ENCODE data around the gene CEBPA.

DNA sequence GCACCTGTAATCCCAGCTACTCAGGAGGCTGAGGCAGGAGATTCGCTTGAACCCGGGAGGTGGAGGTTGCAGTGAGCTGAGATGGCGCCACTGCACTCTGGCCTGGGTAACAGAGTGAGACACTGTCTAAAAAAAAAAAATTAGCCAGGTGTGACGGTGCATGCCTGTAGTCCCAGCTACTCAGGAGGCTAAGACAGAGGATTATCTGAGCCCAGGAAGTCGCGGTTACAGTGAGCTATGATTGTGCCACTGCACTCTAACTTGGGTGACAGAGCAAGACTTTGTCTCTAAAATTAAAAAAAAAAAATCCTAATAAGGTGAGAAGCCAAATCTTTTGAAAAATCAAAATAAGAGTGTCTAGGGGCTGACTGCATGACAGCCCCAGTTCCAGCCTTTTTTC is 9.7 kb upstream of the CEBPA start:
- no peak for TF ChIP-seq SP1 (IDR thresholded peaks at IDR 0.05)
- no peak for TF ChIP-seq ARNT (IDR thresholded peaks at IDR 0.05)
- no peak for TF ChIP-seq CTBP1 (IDR thresholded peaks at IDR 0.05; ENCODE audit: borderline replicate concordance)
- TF ChIP-seq BHLHE40 (IDR thresholded peaks at IDR 0.05; ENCODE audit: borderline replicate concordance): no peak
- TF ChIP-seq FOXM1 (IDR thresholded peaks at IDR 0.05; ENCODE audit: borderline replicate concordance): no peak
- no peak for TF ChIP-seq FOXK2 (IDR thresholded peaks at IDR 0.05)
- TF ChIP-seq ELF4 (IDR thresholded peaks at IDR 0.05): no peak
- no peak for TF ChIP-seq TARDBP (IDR thresholded peaks at IDR 0.05)
- TF ChIP-seq SUZ12 (IDR thresholded peaks at IDR 0.05): no peak
- TF ChIP-seq, protein P1, sequence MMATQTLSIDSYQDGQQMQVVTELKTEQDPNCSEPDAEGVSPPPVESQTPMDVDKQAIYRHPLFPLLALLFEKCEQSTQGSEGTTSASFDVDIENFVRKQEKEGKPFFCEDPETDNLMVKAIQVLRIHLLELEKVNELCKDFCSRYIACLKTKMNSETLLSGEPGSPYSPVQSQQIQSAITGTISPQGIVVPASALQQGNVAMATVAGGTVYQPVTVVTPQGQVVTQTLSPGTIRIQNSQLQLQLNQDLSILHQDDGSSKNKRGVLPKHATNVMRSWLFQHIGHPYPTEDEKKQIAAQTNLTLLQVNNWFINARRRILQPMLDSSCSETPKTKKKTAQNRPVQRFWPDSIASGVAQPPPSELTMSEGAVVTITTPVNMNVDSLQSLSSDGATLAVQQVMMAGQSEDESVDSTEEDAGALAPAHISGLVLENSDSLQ (IDR thresholded peaks at IDR 0.05): no peak
